Activated T-helper 1 cell treated with anti-CD3 and anti-CD28 coated beads, Interleukin-2, amount 50 U/mL, for 16 hours (primary cell): Measurements from ENCODE around the gene ARL6IP1.
"Not testable (repeated sequence)": the region's sequence is repeated elsewhere in the genome, so short reads cannot be mapped to it uniquely, and the experiment has no call there.

Source experiments
- DNase-seq, 2 donors: peaks; one replicate each; pipeline ENCODE4 v3.0.0-alpha.2; 2020; ENCODE audit warnings: low read depth in 1 of 2, low spot score in 1 of 2

The ARL6IP1 gene

DNA sequence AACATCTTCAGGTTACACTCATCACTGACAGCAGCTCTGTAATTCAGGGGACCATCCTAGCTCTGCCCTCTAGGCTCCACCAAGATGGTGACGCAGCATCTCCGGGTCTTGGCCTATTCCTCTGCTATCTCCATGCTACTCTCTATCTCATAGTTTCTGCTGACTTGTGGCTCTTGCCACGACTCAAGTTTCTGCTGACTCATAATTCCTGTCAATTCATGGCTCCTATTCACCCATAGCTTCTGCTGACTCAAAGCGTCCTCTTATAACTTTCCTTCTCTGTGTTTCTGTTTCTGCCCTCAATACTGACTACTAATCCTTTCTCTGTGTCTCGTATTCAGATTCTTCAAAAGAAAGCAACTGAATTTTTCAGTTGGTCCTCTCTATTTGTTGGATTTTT, 38.6 kb downstream of the ARL6IP1 start:
- not testable (repeated sequence) for DNase-seq

DNA sequence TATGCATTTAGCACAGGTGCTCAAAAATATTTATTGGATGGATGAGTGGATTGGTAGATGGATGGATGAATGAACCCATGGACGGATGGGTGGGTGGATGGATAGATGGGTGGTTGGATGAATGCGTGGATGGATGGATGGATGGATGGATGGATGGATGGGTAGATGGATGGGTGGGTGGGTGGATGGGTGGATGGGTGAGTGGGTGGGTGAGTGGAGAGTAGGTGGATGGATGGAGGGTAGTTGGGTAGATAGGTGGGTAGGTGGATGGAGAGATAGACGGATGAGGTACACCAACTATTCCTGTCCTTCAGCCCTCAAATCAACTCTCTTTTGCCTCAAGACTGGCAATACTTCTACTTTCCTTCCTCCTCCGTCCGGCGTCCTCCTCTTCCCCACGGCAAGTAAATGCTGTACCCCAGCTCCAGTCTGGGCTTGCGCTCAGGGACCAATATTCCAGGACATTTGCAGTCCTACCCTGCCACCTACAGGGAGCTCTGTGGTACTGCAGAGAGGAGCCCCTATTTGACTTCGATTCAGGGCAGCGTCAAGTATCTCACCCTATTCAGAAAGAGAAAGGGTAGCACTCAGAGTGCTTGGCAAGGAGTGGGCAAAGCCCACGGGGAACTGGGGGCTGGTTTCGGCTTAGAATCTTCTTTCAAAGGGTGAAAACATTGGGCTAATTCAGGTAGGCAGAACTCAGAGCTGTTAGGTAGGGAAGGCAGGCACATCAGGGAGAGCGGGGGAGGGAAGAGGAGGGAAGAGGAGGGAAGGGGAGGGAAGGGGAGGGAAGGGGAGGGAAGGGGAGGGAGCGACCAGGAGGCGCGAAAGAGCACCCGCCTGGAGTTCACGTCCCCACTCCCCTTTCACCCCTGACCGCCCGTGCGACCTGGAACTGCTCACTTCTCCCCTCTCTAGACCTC, 41.5 kb downstream of the ARL6IP1 start:
- peak; percentile 18 to 23 for DNase-seq

- DNase-seq = not testable (repeated sequence)
These were observed 43.2 kb downstream of the ARL6IP1 start for GRCh38 chr16:18757960-18758660.

DNA sequence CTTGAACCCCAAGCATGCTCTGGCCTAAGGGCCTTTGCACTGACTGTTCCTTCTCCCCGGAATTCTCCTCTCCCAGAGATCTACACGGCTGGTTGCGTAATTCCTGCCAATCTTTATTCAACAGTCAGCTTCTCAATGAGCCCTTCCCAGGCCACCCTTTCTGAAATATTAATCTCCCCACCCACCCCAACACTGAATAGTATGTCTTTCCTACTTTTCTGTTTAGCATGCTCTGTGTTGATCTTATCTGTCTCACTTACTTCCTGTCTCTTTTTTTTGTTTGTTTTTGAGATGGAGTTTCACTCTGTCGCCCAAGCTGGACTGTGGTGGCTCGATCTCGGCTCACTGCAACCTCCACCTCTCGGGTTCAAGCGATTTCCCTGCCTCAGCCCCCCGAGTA, 44.7 kb downstream of the ARL6IP1 start:
- DNase-seq = not testable (repeated sequence)

- not testable (repeated sequence) for DNase-seq
These were observed 58.5 kb downstream of the ARL6IP1 start for GRCh38 chr16:18742870-18743269.
